ENCODE results near the gene ZNF135. TPM values are rescaled to one million over a fixed set of nuclear protein-coding genes. Genes with fewer than 3 reads are reported as not detected.

ZNF135 gene
- total RNA-seq, 2 experiments from 2014 or later: 1.2 to 1.3 TPM

GRCh38 chr19:58084596-58085347 is 25.7 kb downstream of the ZNF135 start:
- CTCF ChIA-PET: no interaction called here

DNA sequence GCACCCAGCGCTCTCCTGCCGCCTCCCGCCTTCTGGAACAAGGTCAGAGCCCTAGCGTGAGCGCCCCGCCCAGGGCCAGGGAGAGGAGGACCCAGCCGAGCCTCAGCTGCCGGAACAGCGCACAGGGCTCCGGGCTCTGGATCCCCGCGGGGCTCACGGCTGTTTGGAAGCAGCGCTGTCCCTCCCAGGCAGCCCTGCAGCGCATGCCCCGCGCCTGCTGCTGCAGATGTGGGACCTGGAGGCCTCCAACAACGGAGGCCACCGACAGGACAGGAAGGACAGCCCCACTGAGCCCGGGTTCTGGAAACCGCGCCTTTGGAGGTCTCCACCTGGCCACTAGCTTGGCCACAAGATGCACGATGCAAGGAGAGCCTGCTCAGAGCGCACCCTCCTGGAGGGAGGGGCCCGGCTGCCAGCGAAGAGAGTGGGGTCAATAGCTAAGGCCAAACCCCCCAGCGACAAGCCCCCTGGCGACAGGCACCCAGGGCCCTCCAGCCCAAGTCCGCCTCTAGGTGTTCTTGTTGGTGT is 26.3 kb downstream of the ZNF135 start:
- no peak for ATAC-seq
- Mint-ChIP-seq H3K9me3 (ENCODE audit: insufficient read depth) (peaks cover 26% of the 10 kb centered on the region), H3K27ac (no peak overlapping the region), H3K27me3 (ENCODE audit: low read depth) (no peaks in the 10 kb centered on the region), H3K4me1 (ENCODE audit: low read depth) (no peaks in the 10 kb centered on the region), H3K36me3 (ENCODE audit: low read depth) (peaks cover 23% of the 10 kb centered on the region), H3K4me3 (no peak overlapping the region)
- DNase-seq: no peak
- POLR2A ChIA-PET: no interaction called here
- CTCF ChIA-PET: no interaction called here

More at GRCh38 chr19:58084596-58085347, 25.7 kb downstream of the ZNF135 start:
- Mint-ChIP-seq H3K36me3 (ENCODE audit: low read depth) (peaks cover 25% of the 10 kb centered on the region), H3K4me3 (no peak overlapping the region), H3K27ac (no peak overlapping the region), H3K9me3 (ENCODE audit: insufficient read depth) (peaks cover 29% of the 10 kb centered on the region), H3K27me3 (ENCODE audit: low read depth) (no peaks in the 10 kb centered on the region), H3K4me1 (ENCODE audit: low read depth) (no peaks in the 10 kb centered on the region)
- no peak for ATAC-seq
- POLR2A ChIA-PET: no interaction called here
- no peak for DNase-seq

DNA sequence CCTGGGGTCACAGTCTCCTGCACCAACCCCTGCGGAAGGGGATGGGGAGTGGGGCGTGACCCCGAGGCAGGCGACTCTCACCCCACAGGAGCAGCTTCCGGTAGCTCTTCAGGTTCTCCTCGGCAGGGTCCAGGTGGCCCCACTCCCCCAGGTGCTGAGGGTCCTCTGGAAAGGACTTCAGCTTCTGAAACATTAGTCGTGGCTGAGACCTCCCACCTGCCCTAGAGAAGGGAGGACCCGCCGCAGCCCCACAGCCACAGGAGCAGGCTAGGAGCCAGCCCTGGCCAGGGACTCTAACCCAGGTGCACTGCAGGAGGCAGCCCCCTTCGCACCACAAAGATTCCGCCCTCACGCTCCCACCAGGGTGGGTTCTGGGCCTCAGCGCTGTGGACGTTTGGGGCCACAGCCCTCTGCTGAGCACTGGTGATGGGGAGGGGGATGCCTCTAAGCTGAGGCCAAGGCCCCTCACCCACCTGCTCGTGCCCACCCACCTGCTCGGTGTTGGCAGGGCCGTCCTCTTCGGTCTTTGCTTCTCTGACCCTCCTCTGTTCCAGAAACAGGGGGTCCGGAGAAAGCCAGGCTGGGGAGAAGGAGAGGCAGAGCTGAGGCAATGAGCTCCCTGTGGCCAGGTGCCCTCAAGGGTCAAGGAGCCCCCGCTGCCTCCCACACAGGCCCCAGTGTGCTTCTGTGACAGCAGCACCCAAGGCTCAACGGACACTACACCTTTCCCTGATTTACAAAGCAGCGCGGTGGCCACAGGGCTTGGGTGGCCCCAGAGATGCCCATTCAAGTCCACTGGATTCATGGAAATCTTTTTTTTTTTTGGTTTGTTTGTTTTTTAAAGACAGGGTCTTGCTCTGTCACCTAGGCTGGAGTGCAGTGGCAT is 28.0 kb downstream of the ZNF135 start:
- H3K27me3 Mint-ChIP-seq (ENCODE audit: low read depth): no peaks in the 10 kb centered on the region
- H3K4me1 Mint-ChIP-seq (ENCODE audit: low read depth): no peaks in the 10 kb centered on the region
- H3K4me3 Mint-ChIP-seq: no peak overlapping the region
- ChIA-PET POLR2A (no interaction called here), CTCF (no interaction called here)
- H3K27ac Mint-ChIP-seq: no peak overlapping the region
- ATAC-seq: no peak
- peaks cover 19% of the 10 kb centered on the region for H3K9me3 Mint-ChIP-seq (ENCODE audit: insufficient read depth)
- peaks cover 26% of the 10 kb centered on the region for H3K36me3 Mint-ChIP-seq (ENCODE audit: low read depth)
- DNase-seq: no peak

- ChIA-PET POLR2A (no interaction called here), CTCF (no interaction called here)
- ATAC-seq (no peak), DNase-seq (no peak)
- Mint-ChIP-seq H3K9me3 (ENCODE audit: insufficient read depth) (peaks cover 23% of the 10 kb centered on the region), H3K27me3 (ENCODE audit: low read depth) (no peaks in the 10 kb centered on the region), H3K4me3 (no peak overlapping the region), H3K27ac (no peak overlapping the region), H3K4me1 (ENCODE audit: low read depth) (no peaks in the 10 kb centered on the region), H3K36me3 (ENCODE audit: low read depth) (peaks cover 28% of the 10 kb centered on the region)
These were observed 29.5 kb downstream of the ZNF135 start for GRCh38 chr19:58088521-58089052.

GRCh38 chr19:58089846-58090245 is 30.8 kb downstream of the ZNF135 start:
- POLR2A ChIA-PET: no interaction called here
- no peaks in the 10 kb centered on the region for H3K4me1 Mint-ChIP-seq (ENCODE audit: low read depth)
- peaks cover 20% of the 10 kb centered on the region for H3K9me3 Mint-ChIP-seq (ENCODE audit: insufficient read depth)
- DNase-seq (no peak), ATAC-seq (no peak)
- H3K36me3 Mint-ChIP-seq (ENCODE audit: low read depth): peaks cover 26% of the 10 kb centered on the region
- CTCF ChIA-PET: no interaction called here
- H3K27ac Mint-ChIP-seq: no peak overlapping the region
- H3K27me3 Mint-ChIP-seq (ENCODE audit: low read depth): no peaks in the 10 kb centered on the region
- no peak overlapping the region for H3K4me3 Mint-ChIP-seq

DNA sequence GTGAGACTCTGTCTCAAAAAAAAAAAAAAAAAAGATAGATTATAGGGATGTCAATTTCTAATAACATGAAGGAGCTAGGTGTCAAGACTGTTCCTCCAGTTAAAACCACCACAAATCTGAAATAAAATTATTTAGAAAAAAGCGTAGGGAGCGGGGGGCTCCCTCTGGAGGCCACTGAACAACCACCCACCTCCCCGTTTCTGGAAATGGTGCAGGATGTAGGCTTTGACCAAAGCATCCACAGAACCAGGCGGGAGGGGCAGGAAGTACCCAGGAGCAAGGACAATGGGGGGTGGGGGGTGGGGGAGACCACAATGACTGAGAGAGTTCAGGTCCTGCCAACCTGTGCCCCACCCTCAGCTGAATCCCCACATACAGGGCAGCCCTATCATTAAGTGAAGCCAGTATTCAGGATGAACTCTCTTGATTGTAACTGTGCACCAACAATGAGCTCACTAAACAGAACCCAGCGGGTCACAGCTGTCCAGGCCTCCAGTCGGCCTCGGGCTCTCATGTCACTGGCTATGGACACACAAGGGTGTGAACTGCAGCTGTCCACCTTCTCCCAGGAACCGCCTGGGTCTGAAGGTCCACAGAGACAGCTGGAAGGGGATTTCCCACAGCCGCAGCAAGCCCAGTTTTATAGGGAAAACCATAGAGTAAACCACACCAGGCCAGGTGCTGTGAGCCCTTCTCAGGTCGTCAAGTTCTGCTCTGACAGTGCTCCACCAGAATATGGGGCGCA is 32.3 kb downstream of the ZNF135 start:
- no peak overlapping the region for H3K27ac Mint-ChIP-seq
- H3K4me3 Mint-ChIP-seq: no peak overlapping the region

DNA sequence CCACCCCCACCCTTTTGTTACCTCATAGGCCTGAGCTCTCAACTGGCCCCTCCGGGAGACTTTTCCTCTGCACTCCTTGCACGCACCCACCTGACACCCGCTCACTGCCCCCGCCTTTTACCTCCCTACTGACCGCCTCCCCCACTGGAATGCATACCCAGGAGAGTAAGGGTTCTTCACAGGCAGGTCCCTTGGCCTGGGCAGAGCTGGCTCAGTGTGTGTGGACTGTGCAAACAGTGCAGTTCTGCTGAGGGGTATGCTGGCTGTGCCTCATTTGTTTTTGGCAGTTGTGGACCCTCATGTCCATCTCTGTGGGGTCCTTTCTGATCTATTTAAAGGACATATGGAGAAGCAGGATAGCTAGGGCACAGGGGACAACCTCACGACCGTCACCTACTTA is 34.0 kb downstream of the ZNF135 start:
- peaks cover 27% of the 10 kb centered on the region for H3K36me3 Mint-ChIP-seq (ENCODE audit: low read depth)
- POLR2A ChIA-PET: interaction anchor here (0.6 to 1.1 kb wide), 2 partner anchors 57 to 658 kb away, joined by 3 to 4 read pairs; partner anchors contain the start of genes ZNF329 and ZNF749
- CTCF ChIA-PET: no interaction called here
- H3K4me1 Mint-ChIP-seq (ENCODE audit: low read depth): peaks cover 6% of the 10 kb centered on the region
- no peak for ATAC-seq
- no peak overlapping the region for H3K27ac Mint-ChIP-seq
- DNase-seq: no peak
- H3K27me3 Mint-ChIP-seq (ENCODE audit: low read depth): no peaks in the 10 kb centered on the region
- H3K4me3 Mint-ChIP-seq: no peak overlapping the region
- H3K9me3 Mint-ChIP-seq (ENCODE audit: insufficient read depth): peaks cover 21% of the 10 kb centered on the region

More for the DNA sequence above, 32.3 kb downstream of the ZNF135 start:
- no peak for ATAC-seq
- H3K4me1 Mint-ChIP-seq (ENCODE audit: low read depth): no peaks in the 10 kb centered on the region
- peaks cover 24% of the 10 kb centered on the region for H3K9me3 Mint-ChIP-seq (ENCODE audit: insufficient read depth)
- H3K36me3 Mint-ChIP-seq (ENCODE audit: low read depth): peaks cover 28% of the 10 kb centered on the region
- no peaks in the 10 kb centered on the region for H3K27me3 Mint-ChIP-seq (ENCODE audit: low read depth)
- POLR2A ChIA-PET: no interaction called here
- no peak for DNase-seq
- CTCF ChIA-PET: no interaction called here

DNA sequence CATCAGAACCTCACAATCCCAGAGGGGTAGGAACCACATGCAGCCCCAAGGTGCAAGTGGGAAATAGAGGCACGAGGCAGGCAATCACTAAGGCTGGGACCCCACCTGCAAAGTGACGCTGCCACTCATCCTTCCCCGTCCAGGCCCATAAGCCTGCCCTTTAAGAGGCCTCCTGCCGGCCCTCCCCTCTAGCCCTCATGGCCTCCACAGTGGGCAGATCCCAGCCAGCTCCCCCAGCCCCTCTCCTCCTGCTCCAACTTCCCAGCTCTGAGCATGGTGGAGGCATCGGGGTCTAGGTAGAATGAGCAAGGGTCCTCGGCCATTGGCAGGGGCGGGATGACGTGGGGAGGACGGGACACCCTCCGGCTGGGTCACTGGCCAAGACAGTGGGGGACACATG is 36.2 kb downstream of the ZNF135 start:
- Mint-ChIP-seq H3K36me3 (ENCODE audit: low read depth) (peaks cover 26% of the 10 kb centered on the region), H3K4me3 (no peak overlapping the region), H3K4me1 (ENCODE audit: low read depth) (peaks cover 13% of the 10 kb centered on the region), H3K27me3 (ENCODE audit: low read depth) (no peaks in the 10 kb centered on the region), H3K9me3 (ENCODE audit: insufficient read depth) (peaks cover 18% of the 10 kb centered on the region), H3K27ac (no peak overlapping the region)
- ChIA-PET POLR2A (no interaction called here), CTCF (no interaction called here)
- no peak for ATAC-seq
- no peak for DNase-seq

DNA sequence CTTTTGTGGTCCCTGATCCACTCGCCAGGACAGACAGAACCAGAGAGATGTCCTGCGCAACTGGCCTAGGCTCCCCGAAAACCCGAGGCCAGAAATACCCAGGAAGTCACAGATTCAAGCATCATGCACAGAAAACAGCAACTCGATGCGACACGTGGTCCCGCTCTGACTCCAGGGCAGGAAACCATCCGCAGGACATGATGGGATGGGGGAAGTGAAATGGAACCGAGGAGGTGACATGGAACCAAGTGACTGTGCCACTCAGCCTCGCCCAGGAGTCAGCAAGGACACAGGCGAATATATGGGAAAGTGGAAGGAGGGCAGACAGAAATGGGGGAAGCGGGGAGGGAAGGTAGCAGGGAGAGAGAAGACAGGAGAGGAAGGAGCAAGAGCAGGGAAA is 37.8 kb downstream of the ZNF135 start:
- ATAC-seq: no peak
- Mint-ChIP-seq H3K27ac (peak overlapping the region; percentile 80), H3K27me3 (ENCODE audit: low read depth) (no peaks in the 10 kb centered on the region), H3K36me3 (ENCODE audit: low read depth) (peaks cover 23% of the 10 kb centered on the region), H3K4me3 (peak overlapping the region; percentile 61), H3K9me3 (ENCODE audit: insufficient read depth) (peaks cover 15% of the 10 kb centered on the region), H3K4me1 (ENCODE audit: low read depth) (peaks cover 13% of the 10 kb centered on the region)
- DNase-seq: no peak
- ChIA-PET POLR2A (no interaction called here), CTCF (no interaction called here)

DNA sequence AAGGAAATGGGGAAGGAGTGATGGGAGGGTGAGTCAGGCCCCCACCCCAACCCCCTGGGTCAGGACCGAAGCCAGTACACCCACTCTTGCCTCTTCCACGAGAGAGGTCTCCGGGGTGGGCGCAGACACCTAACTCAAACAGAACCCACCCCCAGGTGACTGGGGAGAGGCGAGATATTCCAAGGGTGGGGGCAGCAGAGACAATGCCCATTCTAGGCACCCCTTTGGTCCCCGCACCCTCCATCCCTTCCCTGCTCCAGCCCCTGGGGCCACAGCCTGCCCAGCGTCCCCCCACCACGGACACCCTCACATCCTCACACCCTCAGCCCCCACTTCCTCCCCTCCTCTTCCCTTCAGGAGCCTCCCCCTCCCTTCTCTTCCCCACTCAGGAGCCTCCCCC is 38.3 kb downstream of the ZNF135 start:
- POLR2A ChIA-PET: no interaction called here
- Mint-ChIP-seq H3K4me3 (peak overlapping the region; percentile 61), H3K27me3 (ENCODE audit: low read depth) (no peaks in the 10 kb centered on the region), H3K4me1 (ENCODE audit: low read depth) (peaks cover 13% of the 10 kb centered on the region), H3K9me3 (ENCODE audit: insufficient read depth) (peaks cover 15% of the 10 kb centered on the region), H3K27ac (peak overlapping the region; percentile 80), H3K36me3 (ENCODE audit: low read depth) (peaks cover 22% of the 10 kb centered on the region)
- CTCF ChIA-PET: no interaction called here
- ATAC-seq (no peak), DNase-seq (no peak)

GRCh38 chr19:58097781-58098681 is 38.9 kb downstream of the ZNF135 start, which contains the start of gene ZSCAN18:
Gene ZSCAN18 (minus strand): TSS chr19:58098231. CDS start chr19:58090267, 7,964 bp downstream.
- H3K36me3 Mint-ChIP-seq (ENCODE audit: low read depth): peaks cover 24% of the 10 kb centered on the region
- H3K4me3 Mint-ChIP-seq: peak within 1 kb of the TSS; percentile 87
- CTCF ChIA-PET: interaction anchor here (1.2 kb wide), 1 partner anchor 76 kb away, joined by 4 read pairs; no protein-coding TSS in a partner anchor
- peaks cover 13% of the 10 kb centered on the region for H3K4me1 Mint-ChIP-seq (ENCODE audit: low read depth)
- no peaks in the 10 kb centered on the region for H3K27me3 Mint-ChIP-seq (ENCODE audit: low read depth)
- peaks cover 17% of the 10 kb centered on the region for H3K9me3 Mint-ChIP-seq (ENCODE audit: insufficient read depth)
- POLR2A ChIA-PET: interaction anchor here (1.8 kb wide), 1 partner anchor 95 kb away, joined by 5 read pairs; the partner anchor contains the start of gene ZNF606
- peak within 1 kb of the TSS; percentile 98 for H3K27ac Mint-ChIP-seq
- peak; percentile 96 for ATAC-seq
- peak; percentile 96 for DNase-seq
